Testis (tissue), 2 donors: ENCODE data around the gene MPZL2.

Source experiments
- POLR2A ChIP-seq: fragments of 450-650 bp; IDR thresholded peaks from one replicate; pipeline ENCODE4 v1.6.1; 2017; ENCODE audit warnings: antibody characterized with exemption, mild to moderate bottlenecking, moderate library complexity
- TF ChIP-seq, protein P1 (sequence below), 3 experiments: fragments of 450-650 bp in 2 of 3; fragments of 200-600 bp in 1 of 3; sonication (generic) in 1 of 3; IDR thresholded peaks; one replicate each; pipeline ENCODE4 v1.5.1; 2016 to 2019; ENCODE audit warnings: antibody characterized with exemption in 3 of 3, mild to moderate bottlenecking in 2 of 3, moderate library complexity in 1 of 3

GRCh38 chr11:118304227-118304567, 40.1 kb upstream of the MPZL2 start:
- TF ChIP-seq, protein P1, sequence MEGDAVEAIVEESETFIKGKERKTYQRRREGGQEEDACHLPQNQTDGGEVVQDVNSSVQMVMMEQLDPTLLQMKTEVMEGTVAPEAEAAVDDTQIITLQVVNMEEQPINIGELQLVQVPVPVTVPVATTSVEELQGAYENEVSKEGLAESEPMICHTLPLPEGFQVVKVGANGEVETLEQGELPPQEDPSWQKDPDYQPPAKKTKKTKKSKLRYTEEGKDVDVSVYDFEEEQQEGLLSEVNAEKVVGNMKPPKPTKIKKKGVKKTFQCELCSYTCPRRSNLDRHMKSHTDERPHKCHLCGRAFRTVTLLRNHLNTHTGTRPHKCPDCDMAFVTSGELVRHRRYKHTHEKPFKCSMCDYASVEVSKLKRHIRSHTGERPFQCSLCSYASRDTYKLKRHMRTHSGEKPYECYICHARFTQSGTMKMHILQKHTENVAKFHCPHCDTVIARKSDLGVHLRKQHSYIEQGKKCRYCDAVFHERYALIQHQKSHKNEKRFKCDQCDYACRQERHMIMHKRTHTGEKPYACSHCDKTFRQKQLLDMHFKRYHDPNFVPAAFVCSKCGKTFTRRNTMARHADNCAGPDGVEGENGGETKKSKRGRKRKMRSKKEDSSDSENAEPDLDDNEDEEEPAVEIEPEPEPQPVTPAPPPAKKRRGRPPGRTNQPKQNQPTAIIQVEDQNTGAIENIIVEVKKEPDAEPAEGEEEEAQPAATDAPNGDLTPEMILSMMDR (IDR thresholded peaks at IDR 0.05), result no peak
- TF ChIP-seq POLR2A, result no peak
